ENCODE data around the gene SLC26A3. TPM values are rescaled to one million over a fixed set of nuclear protein-coding genes. Genes with fewer than 3 reads are reported as not detected.

Gene SLC26A3
- total and polyA plus RNA-seq, 5 donors = 0.07 TPM; not detected in 4

GRCh38 chr7:107715531-107715930 is 87.5 kb downstream of the SLC26A3 start:
- Histone ChIP-seq H3K27me3 (ENCODE audit: control insufficient read depth, insufficient read depth) (no peaks in the 10 kb centered on the region), H3K4me1 (ENCODE audit: control insufficient read depth, insufficient read depth, low read length) (no peaks in the 10 kb centered on the region), H3K9me3 (ENCODE audit: control insufficient read depth, low read length) (no peaks in the 10 kb centered on the region), H3K27ac (ENCODE audit: low read length) (no peak overlapping the region), H3K4me3 (ENCODE audit: low read length) (no peak overlapping the region)
- intact Hi-C loops (cut with DNase I) = no loop called here
- DNase-seq (no peak), ATAC-seq (no peak)
- 86% methylated on average over 6 of the region's 6 CpGs for WGBS

Other genes with a start within 250 kb of the SLC26A3 start
- gene COG5, start 239.3 kb downstream of the SLC26A3 start, total RNA-seq = 10 to 100 TPM; 40.6 to 59.2 (median 46.7) TPM
- gene COG5, start 239.3 kb downstream of the SLC26A3 start, polyA plus RNA-seq = 18.5 TPM
- 1 to 10 TPM; 6.8 to 8.4 (median 7.9) TPM for gene DUS4L, start 239.3 kb downstream of the SLC26A3 start, total RNA-seq
- gene DUS4L, start 239.3 kb downstream of the SLC26A3 start, polyA plus RNA-seq = 6.1 TPM
- gene BCAP29, start 223.0 kb downstream of the SLC26A3 start, total RNA-seq = 100 to 1,000 TPM in 2 of 4 donors, 10 to 100 TPM in 2; 91.8 to 107 (median 103) TPM
- gene BCAP29, start 223.0 kb downstream of the SLC26A3 start, polyA plus RNA-seq = 53.8 TPM
- gene SLC26A4, start 142.4 kb downstream of the SLC26A3 start, total RNA-seq = under 1 TPM; 0.32 to 0.84 (median 0.47) TPM
- gene SLC26A4, start 142.4 kb downstream of the SLC26A3 start, polyA plus RNA-seq = 0.23 TPM
- gene CBLL1, start 59.1 kb downstream of the SLC26A3 start, total RNA-seq = 10 to 100 TPM; 15.8 to 21.2 (median 19.2) TPM
- 6.3 TPM for gene CBLL1, start 59.1 kb downstream of the SLC26A3 start, polyA plus RNA-seq
- 100 to 1,000 TPM; 151 to 162 (median 158) TPM for gene DLD, start 88.0 kb upstream of the SLC26A3 start, total RNA-seq
- 112 TPM for gene DLD, start 88.0 kb upstream of the SLC26A3 start, polyA plus RNA-seq
- 100 to 1,000 TPM in 1 of 4 donors, 10 to 100 TPM in 3; 42.1 to 110 (median 47.3) TPM for gene LAMB1, start 199.9 kb upstream of the SLC26A3 start, total RNA-seq
- 59.9 TPM for gene LAMB1, start 199.9 kb upstream of the SLC26A3 start, polyA plus RNA-seq

All from right cardiac atrium (tissue), 5 donors.